Breast epithelium (tissue), 4 donors: ENCODE results near the gene PRPF39. TPM values are rescaled to one million over a fixed set of nuclear protein-coding genes. Genes with fewer than 3 reads are reported as not detected.

ENCODE experiments used
- DNase-seq, 2 donors: peaks; one replicate each; pipeline ENCODE4 v3.0.0-alpha.2; 2019; ENCODE audit warnings: low spot score in 2 of 2
- H3K27ac ChIP-seq, 2 donors: fragments of 200-600 bp; sonication (generic) in 1 of 2; one replicate each; pipeline ENCODE4 v1.5.1; 2016 to 2019; ENCODE audit warnings: mild to moderate bottlenecking in 1 of 2
- H3K27me3 ChIP-seq, 2 donors: fragments of 200-600 bp; sonication (generic) in 1 of 2; one replicate each; pipeline versions ENCODE4 v1.5.1 to v1.6.0; 2017 to 2019; ENCODE audit warnings: control low read depth in 1 of 2, mild to moderate bottlenecking in 1 of 2
- H3K36me3 ChIP-seq: fragments of 200-600 bp; one replicate; pipeline ENCODE4 v1.5.1; 2019
- H3K4me1 ChIP-seq, 2 donors: fragments of 200-600 bp; sonication (generic); one replicate each; pipeline ENCODE4 v1.5.1; 2016 to 2019; ENCODE audit warnings: control low read depth in 1 of 2
- H3K4me3 ChIP-seq, 3 donors: fragments of 200-600 bp; sonication (generic); 1 replicate in 2 of 3; 2 replicates in 1 of 3; pipeline ENCODE4 v1.5.1; 2016 to 2019; ENCODE audit warnings: mild to moderate bottlenecking in 3 of 3, moderate library complexity in 2 of 3
- H3K9me3 ChIP-seq, 2 donors: fragments of 200-600 bp; sonication (generic) in 1 of 2; one replicate each; pipeline ENCODE4 v1.5.1; 2016 to 2019; ENCODE audit warnings: control low read depth in 1 of 2
- CTCF ChIP-seq, 3 donors: fragments of 450-650 bp; IDR thresholded peaks; one replicate each; pipeline ENCODE4 v1.5.1; 2016 to 2017; ENCODE audit warnings: antibody characterized with exemption in 3 of 3, mild to moderate bottlenecking in 3 of 3, moderate library complexity in 3 of 3
- POLR2A ChIP-seq: fragments of 450-650 bp; IDR thresholded peaks from one replicate; pipeline ENCODE4 v1.6.1; 2016; ENCODE audit warnings: antibody characterized with exemption, mild to moderate bottlenecking, moderate library complexity
- POLR2AphosphoS5 ChIP-seq, 3 donors: sonication (generic); formaldehyde crosslinking; IDR thresholded peaks; one replicate each; pipeline ENCODE4 v1.6.1; 2017; ENCODE audit warnings: antibody characterized with exemption in 3 of 3
- intact Hi-C: fragments of 100-400 bp; cut with DNase I; formaldehyde crosslinking; loops from one replicate; pipeline ENCODE4 v1.15.1; 2023; ENCODE audit warnings: low total_unique reads
- total RNA-seq, 3 donors: library from RNA; depleted of rRNA; stranded (reverse); fragments of >200 nt; gene quantifications; one replicate each; pipeline ENCODE4 v1.1.0, GENCODE V29; 2016

Gene PRPF39
- total RNA-seq, 3 donors from 2014 or later = 29.8 to 54.4 (median 48.8) TPM

DNA sequence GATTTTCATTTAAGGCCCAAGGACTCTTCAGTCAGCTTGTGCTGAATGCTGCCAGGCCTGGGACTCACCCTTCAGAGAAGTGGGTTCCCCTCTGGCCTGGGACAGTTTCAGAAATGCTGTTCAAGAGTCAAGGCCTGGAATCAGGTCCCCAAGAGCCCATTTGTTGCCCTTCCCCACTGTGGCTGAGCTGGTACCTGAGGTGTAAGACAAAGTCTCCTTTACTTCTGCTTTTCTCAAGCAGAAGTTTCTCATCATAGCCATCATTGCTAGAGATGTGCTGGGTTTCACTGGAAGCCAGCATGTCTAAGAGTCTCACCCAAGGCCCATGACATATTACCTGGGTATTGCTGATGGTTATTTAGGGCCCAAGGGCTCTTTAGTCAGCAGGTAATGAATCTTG, 60.7 kb downstream of the PRPF39 start:
- no peaks in the 10 kb centered on the region for H3K4me1 ChIP-seq
- intact Hi-C loops = no loop called here
- no peaks in the 10 kb centered on the region for H3K36me3 ChIP-seq
- H3K4me3 ChIP-seq = no peak overlapping the region
- H3K27me3 ChIP-seq = no peaks in the 10 kb centered on the region
- no peaks in the 10 kb centered on the region for H3K9me3 ChIP-seq
- no peak for DNase-seq
- TF ChIP-seq CTCF (IDR thresholded peaks at IDR 0.05) = no peak
- no peak for TF ChIP-seq POLR2AphosphoS5 (IDR thresholded peaks at IDR 0.05)
- TF ChIP-seq POLR2A = no peak
- no peak overlapping the region for H3K27ac ChIP-seq

GRCh38 chr14:45145214-45145613, 61.3 kb downstream of the PRPF39 start:
- no peaks in the 10 kb centered on the region for H3K9me3 ChIP-seq
- H3K27me3 ChIP-seq = no peaks in the 10 kb centered on the region
- H3K4me1 ChIP-seq = no peaks in the 10 kb centered on the region
- no peak for TF ChIP-seq CTCF (IDR thresholded peaks at IDR 0.05)
- TF ChIP-seq POLR2A = no peak
- TF ChIP-seq POLR2AphosphoS5 (IDR thresholded peaks at IDR 0.05) = no peak
- no peaks in the 10 kb centered on the region for H3K36me3 ChIP-seq
- H3K27ac ChIP-seq = no peak overlapping the region
- no peak for DNase-seq
- intact Hi-C loops = no loop called here
- no peak overlapping the region for H3K4me3 ChIP-seq

DNA sequence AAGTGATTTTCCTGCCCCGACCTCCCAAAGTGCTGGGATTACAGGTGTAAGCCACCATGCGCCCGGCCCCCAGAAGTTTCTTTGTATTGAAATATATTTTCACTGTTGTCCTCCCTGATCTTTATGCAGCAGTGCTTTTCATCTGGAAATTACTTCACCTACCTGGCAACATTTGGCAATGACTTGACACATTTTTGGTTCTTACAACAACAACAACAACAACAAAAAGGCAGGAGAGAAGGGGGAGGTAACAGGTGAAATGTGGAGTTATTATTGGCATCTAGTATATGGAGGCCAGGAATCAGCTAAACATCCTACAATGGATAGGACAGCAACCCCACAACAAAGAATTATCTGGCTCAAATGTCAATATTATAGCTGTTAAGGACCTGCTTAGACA, 65.7 kb downstream of the PRPF39 start:
- Histone ChIP-seq H3K9me3 (no peaks in the 10 kb centered on the region), H3K27ac (no peak overlapping the region), H3K4me3 (no peak overlapping the region), H3K27me3 (no peaks in the 10 kb centered on the region), H3K4me1 (no peaks in the 10 kb centered on the region), H3K36me3 (no peaks in the 10 kb centered on the region)
- no peak for DNase-seq
- TF ChIP-seq POLR2AphosphoS5 (IDR thresholded peaks at IDR 0.05) (no peak), CTCF (IDR thresholded peaks at IDR 0.05) (no peak), POLR2A (no peak)
- intact Hi-C loops = no loop called here

DNA sequence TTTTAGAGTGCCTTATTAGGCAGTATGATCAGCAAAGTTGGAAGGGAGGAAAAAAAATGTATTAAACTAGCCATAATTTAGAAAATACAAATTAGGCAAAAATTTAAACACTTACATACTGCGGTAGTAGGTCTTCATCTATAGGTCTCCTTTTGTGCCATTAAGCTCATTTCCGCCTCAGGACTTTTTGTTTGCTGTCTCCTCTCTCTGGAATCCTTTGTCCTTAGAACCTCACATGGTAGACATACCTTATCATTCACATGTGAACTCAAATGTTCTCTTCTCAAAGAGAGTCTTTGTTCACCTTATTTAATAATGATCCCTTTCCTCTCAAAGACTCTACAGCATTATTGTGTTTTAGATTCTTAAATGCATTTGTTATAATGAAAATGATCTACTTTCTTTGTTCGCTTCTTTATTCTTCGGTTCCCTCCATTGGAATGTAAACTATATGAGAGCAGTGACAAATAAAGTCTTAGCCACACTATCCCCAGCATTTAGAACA, 66.5 kb downstream of the PRPF39 start:
- Histone ChIP-seq H3K36me3 (no peaks in the 10 kb centered on the region), H3K4me1 (no peaks in the 10 kb centered on the region), H3K27ac (no peak overlapping the region), H3K27me3 (no peaks in the 10 kb centered on the region), H3K4me3 (no peak overlapping the region), H3K9me3 (no peaks in the 10 kb centered on the region)
- TF ChIP-seq POLR2A (no peak), POLR2AphosphoS5 (IDR thresholded peaks at IDR 0.05) (no peak), CTCF (IDR thresholded peaks at IDR 0.05) (no peak)
- intact Hi-C loops = no loop called here
- no peak for DNase-seq

GRCh38 chr14:45156067-45156466, 72.2 kb downstream of the PRPF39 start:
- Histone ChIP-seq H3K4me3 (no peak overlapping the region), H3K36me3 (no peaks in the 10 kb centered on the region), H3K27me3 (no peaks in the 10 kb centered on the region), H3K4me1 (no peaks in the 10 kb centered on the region), H3K9me3 (no peaks in the 10 kb centered on the region), H3K27ac (no peak overlapping the region)
- no peak for DNase-seq
- TF ChIP-seq POLR2A = no peak
- no peak for TF ChIP-seq CTCF (IDR thresholded peaks at IDR 0.05)
- TF ChIP-seq POLR2AphosphoS5 (IDR thresholded peaks at IDR 0.05) = no peak
- intact Hi-C loops = no loop called here

Other genes with a start within 250 kb of the PRPF39 start
- 10 to 100 TPM in 2 of 3 donors, 1 to 10 TPM in 1; 9.9 to 17.7 (median 10.5) TPM for gene KLHL28, start 122.2 kb upstream of the PRPF39 start, total RNA-seq
- gene TOGARAM1, start 121.9 kb upstream of the PRPF39 start, total RNA-seq = 10 to 100 TPM; 21.3 to 38.1 (median 22.9) TPM
- 10 to 100 TPM; 25.8 to 41.3 (median 41.0) TPM for gene FKBP3, start 50.4 kb downstream of the PRPF39 start, total RNA-seq
- gene FANCM, start 51.8 kb downstream of the PRPF39 start, total RNA-seq = 10 to 100 TPM in 1 of 3 donors, 1 to 10 TPM in 2; 8.2 to 17.4 (median 8.5) TPM
- 10 to 100 TPM; 46.7 to 64.4 (median 48.5) TPM for gene MIS18BP1, start 169.1 kb downstream of the PRPF39 start, total RNA-seq